DOHH2 (cell line): ENCODE data around the gene SRD5A2.
"Not testable (repeated sequence)": the region's sequence is repeated elsewhere in the genome, so short reads cannot be mapped to it uniquely, and the experiment has no call there.

Source experiments
- CTCF ChIP-seq: fragments of 200-600 bp; sonication (generic); IDR thresholded peaks from one replicate; pipeline ENCODE4 v1.5.1; 2014; ENCODE audit warnings: antibody characterized with exemption, mild to moderate bottlenecking, low read depth, low read length; ENCODE audit not compliant: poor library complexity, severe bottlenecking
- EZH2phosphoT487 ChIP-seq: fragments of 200-600 bp; sonication (generic); IDR thresholded peaks from 2 replicates; pipeline ENCODE4 v1.6.1; 2017; ENCODE audit warnings: borderline replicate concordance, mild to moderate bottlenecking, antibody characterized with exemption, low read length, moderate library complexity, mixed read lengths

- not testable (repeated sequence) for TF ChIP-seq CTCF, EZH2phosphoT487
Measured at GRCh38 chr2:31496451-31496874, 84.3 kb downstream of the SRD5A2 start.
